ENCODE data around the gene ZNF253. TPM values are rescaled to one million over a fixed set of nuclear protein-coding genes. Genes with fewer than 3 reads are reported as not detected.
A peak's percentile ranks its signal among the peaks of the same experiment; 100 is the strongest.
"Not testable (repeated sequence)": the region's sequence is repeated elsewhere in the genome, so short reads cannot be mapped to it uniquely, and the experiment has no call there.

The ZNF253 gene
- total RNA-seq: 10 to 100 TPM in 5 of 8 experiments, 1 to 10 TPM in 3; 1.6 to 19.5 (median 14.3) TPM

GRCh38 chr19:19865750-19866610 is at the start of gene ZNF253:
Gene ZNF253 (plus strand): TSS chr19:19865882. CDS start chr19:19865997, 115 bp downstream.
- in situ Hi-C loops (cut with MboI; ENCODE audit: low pct_unique_long_range_greater_than_20kb in 2 of 9, low sequenced_read_pairs in 9 of 9, unreplicated experiment in 9 of 9): no loop called here
- peak within 1 kb of the TSS; percentile 55 to 97 (median 72) for H3K4me3 ChIP-seq
- H3K27ac ChIP-seq: peak within 1 kb of the TSS; percentile 96 to 98
- peak; percentile 96 to 98 (median 98) for ATAC-seq (replicated peaks in 6 of 8)
- 0 to 34% (median 3%) methylated on average over 3 to 19 of the region's 43 CpGs; no CpG with 5 or more reads in 1 of the 10 experiments for WGBS, 10 experiments
- H3K4me1 ChIP-seq (replicated peaks in 1 of 2): peaks cover 2 to 4% of the 10 kb centered on the region in 2 donors

GRCh38 chr19:19816679-19817078 is 49.0 kb upstream of the ZNF253 start:
- WGBS, 10 experiments: 60 to 100% (median 84%) methylated on average over 1 to 8 of the region's 9 CpGs; no CpG with 5 or more reads in 1 of the 10 experiments
- Histone ChIP-seq H3K27ac (no peak overlapping the region), H3K4me3 (no peak overlapping the region), H3K4me1 (replicated peaks in 1 of 2) (no peaks in the 10 kb centered on the region)
- ATAC-seq (replicated peaks in 6 of 8): no peak
- in situ Hi-C loops (cut with MboI; ENCODE audit: low pct_unique_long_range_greater_than_20kb in 2 of 9, low sequenced_read_pairs in 9 of 9, unreplicated experiment in 9 of 9): no loop called here

- H3K4me1 ChIP-seq (replicated peaks in 1 of 2): no peaks in the 10 kb centered on the region
- 77 to 100% (median 96%) methylated on average over 2 to 3 of the region's 3 CpGs for WGBS, 10 experiments
- ATAC-seq (replicated peaks in 6 of 8): no peak
- no peak overlapping the region for H3K4me3 ChIP-seq
- H3K27ac ChIP-seq: no peak overlapping the region
- in situ Hi-C loops (cut with MboI; ENCODE audit: low pct_unique_long_range_greater_than_20kb in 2 of 9, low sequenced_read_pairs in 9 of 9, unreplicated experiment in 9 of 9): no loop called here
Observed at GRCh38 chr19:19817357-19817756, 48.3 kb upstream of the ZNF253 start.

DNA sequence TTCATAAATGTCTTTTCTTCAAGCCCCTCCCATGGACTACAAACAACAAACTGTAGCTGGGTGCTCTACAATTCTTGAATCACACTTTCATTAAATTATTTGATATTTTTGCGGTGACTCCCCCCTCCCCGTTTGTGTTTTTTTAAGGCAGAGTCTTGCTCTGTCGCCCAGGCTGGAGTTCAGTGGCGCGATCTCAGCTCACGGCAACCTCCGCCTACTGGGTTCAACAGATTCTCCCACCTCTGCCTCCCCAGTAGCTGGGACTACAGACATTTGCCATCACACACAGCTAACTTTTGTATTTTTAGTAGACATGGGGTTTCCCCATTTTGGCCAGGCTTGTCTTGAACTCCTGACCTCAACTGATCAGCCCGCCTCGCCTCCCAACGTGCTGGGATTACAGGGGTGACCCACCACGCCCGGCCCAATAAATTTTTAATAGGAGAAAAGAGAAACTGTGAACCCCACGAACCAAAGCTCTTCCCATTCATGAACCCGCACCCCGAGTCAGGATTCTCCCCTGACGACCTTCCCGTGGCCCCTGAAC is 44.8 kb upstream of the ZNF253 start:
- Histone ChIP-seq H3K27ac (peak overlapping the region in 1 of 2 donors; percentile 76), H3K4me1 (replicated peaks in 1 of 2) (no peaks in the 10 kb centered on the region), H3K4me3 (peak overlapping the region in 4 of 5 donors; percentile 30 to 91 (median 35))
- 0 to 91% (median 43%) methylated on average over 1 to 17 of the region's 17 CpGs for WGBS, 10 experiments
- in situ Hi-C loops (cut with MboI; ENCODE audit: low pct_unique_long_range_greater_than_20kb in 2 of 9, low sequenced_read_pairs in 9 of 9, unreplicated experiment in 9 of 9): no loop called here
- no peak for ATAC-seq (replicated peaks in 6 of 8)

DNA sequence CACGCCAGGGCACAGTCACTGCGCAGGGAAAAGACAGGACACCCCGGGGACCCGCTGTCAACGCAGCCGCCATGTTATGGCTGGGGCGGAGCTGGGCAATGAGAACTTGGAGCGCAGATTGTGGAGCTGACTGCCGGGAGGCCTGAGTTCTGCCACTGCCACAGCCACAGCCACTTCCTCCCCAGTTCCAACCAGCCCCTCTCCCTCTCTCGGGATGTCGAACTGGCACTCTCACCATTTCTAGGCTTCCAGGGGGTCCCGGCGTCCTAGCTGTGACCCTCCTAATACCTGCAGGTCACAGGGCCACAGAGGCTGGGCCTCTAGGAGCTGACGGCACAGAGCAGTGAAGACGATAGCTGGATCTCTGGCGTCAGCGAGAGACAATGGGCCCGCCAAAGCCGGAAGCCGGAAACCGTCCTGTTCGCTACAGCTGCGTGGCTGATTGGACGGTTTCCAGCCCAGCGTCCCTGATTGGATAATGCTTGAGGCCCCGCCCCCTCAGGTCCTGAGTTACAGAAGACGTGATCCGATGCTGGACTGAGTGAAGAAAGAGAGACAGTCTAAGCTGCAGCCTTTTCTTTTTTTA is 44.2 kb upstream of the ZNF253 start, which contains the start of gene ZNF506:
Gene ZNF506 (minus strand): TSS at position 385 of the 586 bp plus-strand sequence. CDS start 147 bp downstream, at position 238.
- Histone ChIP-seq H3K27ac (peak within 1 kb of the TSS in 1 of 2 donors; percentile 76), H3K4me3 (peak within 1 kb of the TSS in 4 of 5 donors; percentile 30 to 91 (median 35)), H3K4me1 (replicated peaks in 1 of 2) (no peaks in the 10 kb centered on the region)
- in situ Hi-C loops (cut with MboI; ENCODE audit: low pct_unique_long_range_greater_than_20kb in 2 of 9, low sequenced_read_pairs in 9 of 9, unreplicated experiment in 9 of 9): no loop called here
- WGBS, 10 experiments: 0 to 97% (median 87%) methylated on average over 5 to 15 of the region's 28 CpGs; no CpG with 5 or more reads in 3 of the 10 experiments
- peak in 6 of 8 experiments; percentile 72 to 98 (median 96) for ATAC-seq (replicated peaks in 6 of 8)

DNA sequence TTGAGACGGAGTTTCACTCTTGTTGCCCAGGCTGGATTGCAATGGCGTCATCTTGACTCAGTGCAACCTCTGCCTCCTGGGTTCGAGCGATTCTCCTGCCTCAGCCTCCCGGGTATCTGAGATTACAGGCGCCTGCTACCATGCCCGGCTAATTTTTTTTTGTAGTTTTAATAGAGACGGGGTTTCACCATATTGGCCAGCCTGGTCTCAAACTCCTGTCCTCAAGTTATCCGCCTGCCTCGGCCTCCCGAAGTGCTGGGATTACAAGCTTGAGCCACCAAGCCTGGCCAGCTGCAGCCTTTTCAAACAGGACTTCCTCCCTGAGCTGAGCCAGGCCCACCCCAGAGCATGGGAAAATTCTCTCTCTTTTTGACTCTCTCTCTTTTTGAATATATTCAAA is 43.7 kb upstream of the ZNF253 start:
- peak in 1 of 8 experiments; percentile 3 for ATAC-seq (replicated peaks in 6 of 8)
- peak overlapping the region in 3 of 5 donors; percentile 16 to 91 (median 16) for H3K4me3 ChIP-seq
- WGBS, 10 experiments: 0 to 98% (median 23%) methylated on average over 2 to 10 of the region's 11 CpGs; no CpG with 5 or more reads in 1 of the 10 experiments
- H3K4me1 ChIP-seq (replicated peaks in 1 of 2); in situ Hi-C loops (cut with MboI; ENCODE audit: low pct_unique_long_range_greater_than_20kb in 2 of 9, low sequenced_read_pairs in 9 of 9, unreplicated experiment in 9 of 9); H3K27ac ChIP-seq: not testable (repeated sequence)

GRCh38 chr19:19823916-19824315 is 41.8 kb upstream of the ZNF253 start:
- in situ Hi-C loops (cut with MboI; ENCODE audit: low pct_unique_long_range_greater_than_20kb in 2 of 9, low sequenced_read_pairs in 9 of 9, unreplicated experiment in 9 of 9): no loop called here
- WGBS, 10 experiments: 40 to 100% (median 86%) methylated on average over 1 to 2 of the region's 2 CpGs; no CpG with 5 or more reads in 3 of the 10 experiments
- Histone ChIP-seq H3K27ac (no peak overlapping the region), H3K4me3 (no peak overlapping the region), H3K4me1 (replicated peaks in 1 of 2) (no peaks in the 10 kb centered on the region)
- ATAC-seq (replicated peaks in 6 of 8): no peak

GRCh38 chr19:19826875-19827274 is 38.8 kb upstream of the ZNF253 start:
- 39 to 94% (median 82%) methylated on average over 1 to 10 of the region's 11 CpGs for WGBS, 10 experiments
- no peak overlapping the region for H3K4me3 ChIP-seq
- H3K4me1 ChIP-seq (replicated peaks in 1 of 2): no peaks in the 10 kb centered on the region
- in situ Hi-C loops (cut with MboI; ENCODE audit: low pct_unique_long_range_greater_than_20kb in 2 of 9, low sequenced_read_pairs in 9 of 9, unreplicated experiment in 9 of 9): no loop called here
- no peak for ATAC-seq (replicated peaks in 6 of 8)
- no peak overlapping the region for H3K27ac ChIP-seq

GRCh38 chr19:19835560-19836038 is 30.1 kb upstream of the ZNF253 start:
- no peak overlapping the region for H3K27ac ChIP-seq
- no peak for ATAC-seq (replicated peaks in 6 of 8)
- no peaks in the 10 kb centered on the region for H3K4me1 ChIP-seq (replicated peaks in 1 of 2)
- in situ Hi-C loops (cut with MboI; ENCODE audit: low pct_unique_long_range_greater_than_20kb in 2 of 9, low sequenced_read_pairs in 9 of 9, unreplicated experiment in 9 of 9): no loop called here
- no peak overlapping the region for H3K4me3 ChIP-seq

DNA sequence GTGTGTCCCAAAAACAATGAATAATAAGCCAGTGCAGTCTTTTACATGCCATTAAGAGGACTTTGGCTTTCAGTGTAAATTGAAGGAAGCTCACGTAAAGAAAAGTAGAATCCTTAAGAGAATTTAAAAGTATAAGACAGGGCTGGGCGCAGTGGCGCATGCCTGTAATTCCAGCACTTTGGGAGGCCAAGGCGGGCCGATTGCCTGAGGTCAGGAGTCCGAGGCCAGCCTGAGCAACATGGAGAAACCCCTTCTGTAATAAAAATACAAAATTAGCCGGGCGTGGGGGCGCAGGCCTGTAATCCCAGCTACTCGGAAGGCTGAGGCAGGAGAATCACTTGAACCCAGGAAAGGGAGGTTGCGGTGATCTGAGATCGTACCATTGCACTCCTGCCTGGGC is 17.9 kb upstream of the ZNF253 start:
- Histone ChIP-seq H3K27ac (no peak overlapping the region), H3K4me1 (replicated peaks in 1 of 2) (no peaks in the 10 kb centered on the region), H3K4me3 (no peak overlapping the region)
- ATAC-seq (replicated peaks in 6 of 8): no peak
- in situ Hi-C loops (cut with MboI; ENCODE audit: low pct_unique_long_range_greater_than_20kb in 2 of 9, low sequenced_read_pairs in 9 of 9, unreplicated experiment in 9 of 9): no loop called here
- WGBS, 10 experiments: 61 to 100% (median 79%) methylated on average over 2 to 8 of the region's 12 CpGs; no CpG with 5 or more reads in 1 of the 10 experiments

DNA sequence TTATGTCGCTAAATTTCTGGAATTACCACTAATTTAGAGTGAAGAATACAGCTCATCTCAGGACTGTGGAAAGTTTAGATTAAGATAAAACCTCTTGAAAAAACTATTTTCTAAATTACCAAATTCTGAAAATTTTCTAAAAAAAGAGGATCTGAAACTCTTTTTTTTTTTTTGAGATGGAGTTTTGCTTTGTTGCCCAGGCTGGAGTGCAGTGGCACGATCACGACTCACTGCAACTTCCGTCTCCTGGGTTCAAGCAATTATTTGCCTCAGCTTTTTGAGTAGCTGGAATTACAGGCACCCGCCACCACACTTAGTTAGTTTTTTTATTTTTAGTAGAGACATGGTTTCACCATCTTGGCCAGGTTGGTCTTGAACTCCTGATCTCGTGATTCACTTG is 16.6 kb upstream of the ZNF253 start:
- Histone ChIP-seq H3K4me1 (replicated peaks in 1 of 2) (no peaks in the 10 kb centered on the region), H3K4me3 (no peak overlapping the region), H3K27ac (no peak overlapping the region)
- in situ Hi-C loops (cut with MboI; ENCODE audit: low pct_unique_long_range_greater_than_20kb in 2 of 9, low sequenced_read_pairs in 9 of 9, unreplicated experiment in 9 of 9): no loop called here
- ATAC-seq (replicated peaks in 6 of 8): no peak
- 31 to 96% (median 77%) methylated on average over 4 to 6 of the region's 6 CpGs; no CpG with 5 or more reads in 1 of the 10 experiments for WGBS, 10 experiments

- 0 to 100% (median 69%) methylated on average over 1 to 2 of the region's 2 CpGs; no CpG with 5 or more reads in 1 of the 10 experiments for WGBS, 10 experiments
- in situ Hi-C loops (cut with MboI; ENCODE audit: low pct_unique_long_range_greater_than_20kb in 2 of 9, low sequenced_read_pairs in 9 of 9, unreplicated experiment in 9 of 9); ATAC-seq (replicated peaks in 6 of 8): not testable (repeated sequence)
Observed at GRCh38 chr19:19851740-19852139, 13.9 kb upstream of the ZNF253 start.

GRCh38 chr19:19858751-19859150 is 6.9 kb upstream of the ZNF253 start:
- ATAC-seq (replicated peaks in 6 of 8): no peak
- Histone ChIP-seq H3K27ac (no peak overlapping the region), H3K4me3 (no peak overlapping the region), H3K4me1 (replicated peaks in 1 of 2) (no peaks in the 10 kb centered on the region)
- WGBS, 10 experiments: 40 to 100% (median 87%) methylated on average over 1 to 2 of the region's 2 CpGs; no CpG with 5 or more reads in 2 of the 10 experiments
- in situ Hi-C loops (cut with MboI; ENCODE audit: low pct_unique_long_range_greater_than_20kb in 2 of 9, low sequenced_read_pairs in 9 of 9, unreplicated experiment in 9 of 9): no loop called here

More at GRCh38 chr19:19851740-19852139, 13.9 kb upstream of the ZNF253 start:
- not testable (repeated sequence) for H3K27ac ChIP-seq; H3K4me3 ChIP-seq; H3K4me1 ChIP-seq (replicated peaks in 1 of 2)

All from motor neuron (in vitro differentiated cells).